ENCODE measurements around the gene TRAFD1.
A peak's percentile ranks its signal among the peaks of the same experiment; 100 is the strongest.
"Not testable (repeated sequence)": the region's sequence is repeated elsewhere in the genome, so short reads cannot be mapped to it uniquely, and the experiment has no call there.

The TRAFD1 gene

GRCh38 chr12:112125250-112125999 is at the start of gene TRAFD1:
TRAFD1 (plus strand) TSS chr12:112125560; CDS start chr12:112130523, 4,963 bp downstream.
- H3K4me3 Mint-ChIP-seq = peak within 1 kb of the TSS; percentile 85
- no peaks in the 10 kb centered on the region for H3K9me3 Mint-ChIP-seq
- DNase-seq (ENCODE audit: low spot score) = peak; percentile 99
- peaks cover 40% of the 10 kb centered on the region for H3K4me1 Mint-ChIP-seq (ENCODE audit: low read depth)
- H3K36me3 Mint-ChIP-seq (ENCODE audit: low read depth) = peaks cover 10% of the 10 kb centered on the region
- peak within 1 kb of the TSS; percentile 88 for H3K27ac Mint-ChIP-seq
- H3K27me3 Mint-ChIP-seq (ENCODE audit: low read depth) = peaks cover 6% of the 10 kb centered on the region

DNA sequence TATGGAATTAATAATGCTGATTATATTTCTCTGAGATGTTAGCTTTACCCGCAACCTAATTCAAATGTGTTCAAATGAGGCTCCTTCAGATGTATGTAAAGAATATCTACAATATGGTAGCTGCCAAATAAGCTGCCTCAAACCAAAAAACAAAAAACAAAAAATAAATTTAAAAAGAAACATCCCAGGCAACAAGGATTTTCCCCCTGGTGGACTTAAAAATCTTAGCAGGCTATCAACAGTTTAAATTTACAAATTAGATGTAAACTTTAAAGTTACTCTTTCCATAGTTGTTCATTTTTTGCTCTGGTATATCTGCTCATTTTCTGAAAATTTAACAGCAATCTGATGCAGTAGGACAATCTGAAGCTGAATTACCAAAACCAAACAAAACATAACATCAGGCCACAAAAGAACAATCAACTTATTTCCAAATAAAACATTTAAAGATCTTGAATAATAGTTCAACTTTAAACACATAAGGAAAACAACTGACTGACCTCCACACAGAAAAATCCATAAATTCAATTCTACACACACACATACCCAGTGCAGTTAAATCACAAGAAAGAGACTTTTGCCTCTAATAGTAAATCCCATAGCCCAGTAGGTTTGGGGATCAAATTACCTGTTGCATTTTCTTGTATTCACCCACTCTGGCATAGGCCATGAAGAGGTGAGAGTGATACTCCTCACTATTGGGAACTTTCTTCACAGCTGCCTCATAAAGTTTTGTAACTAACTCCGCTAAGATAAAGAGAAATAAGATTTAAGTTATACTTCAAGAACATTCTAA is 38.1 kb upstream of the TRAFD1 start:
- no peaks in the 10 kb centered on the region for H3K9me3 Mint-ChIP-seq
- H3K36me3 Mint-ChIP-seq (ENCODE audit: low read depth) = peaks cover 54% of the 10 kb centered on the region
- H3K4me1 Mint-ChIP-seq (ENCODE audit: low read depth) = peaks cover 20% of the 10 kb centered on the region
- no peak for DNase-seq (ENCODE audit: low spot score)
- H3K27me3 Mint-ChIP-seq (ENCODE audit: low read depth) = no peaks in the 10 kb centered on the region
- peak overlapping the region; percentile 12 for H3K27ac Mint-ChIP-seq
- no peak overlapping the region for H3K4me3 Mint-ChIP-seq

DNA sequence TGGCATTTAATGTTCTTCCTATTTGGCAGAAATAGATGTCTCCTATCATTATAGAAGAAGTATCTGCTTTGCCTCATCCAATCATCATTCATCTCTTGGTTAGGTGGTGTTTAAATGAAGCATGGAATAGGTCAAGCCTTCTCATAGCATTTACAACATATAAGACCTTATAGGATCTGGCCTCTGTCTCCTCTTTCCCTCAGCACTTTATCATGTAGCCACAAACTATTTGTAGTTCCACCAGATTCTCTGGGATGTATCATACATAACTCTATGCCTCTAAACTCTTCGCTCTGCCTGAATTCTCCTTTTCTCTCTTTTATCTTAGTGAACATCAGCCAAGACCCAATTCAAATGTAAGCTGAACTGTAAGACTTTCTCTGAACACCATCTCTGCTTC is 37.5 kb upstream of the TRAFD1 start:
- Mint-ChIP-seq H3K36me3 (ENCODE audit: low read depth) (peaks cover 51% of the 10 kb centered on the region), H3K4me3 (no peak overlapping the region), H3K9me3 (no peaks in the 10 kb centered on the region), H3K4me1 (ENCODE audit: low read depth) (peaks cover 18% of the 10 kb centered on the region), H3K27me3 (ENCODE audit: low read depth) (no peaks in the 10 kb centered on the region), H3K27ac (peak overlapping the region; percentile 55)
- DNase-seq (ENCODE audit: low spot score) = no peak

GRCh38 chr12:112091563-112091962 is 33.8 kb upstream of the TRAFD1 start:
- H3K9me3 Mint-ChIP-seq = no peaks in the 10 kb centered on the region
- H3K36me3 Mint-ChIP-seq (ENCODE audit: low read depth) = peaks cover 41% of the 10 kb centered on the region
- no peak overlapping the region for H3K4me3 Mint-ChIP-seq
- no peak overlapping the region for H3K27ac Mint-ChIP-seq
- H3K4me1 Mint-ChIP-seq (ENCODE audit: low read depth) = peaks cover 21% of the 10 kb centered on the region
- DNase-seq (ENCODE audit: low spot score) = no peak
- H3K27me3 Mint-ChIP-seq (ENCODE audit: low read depth) = no peaks in the 10 kb centered on the region

DNA sequence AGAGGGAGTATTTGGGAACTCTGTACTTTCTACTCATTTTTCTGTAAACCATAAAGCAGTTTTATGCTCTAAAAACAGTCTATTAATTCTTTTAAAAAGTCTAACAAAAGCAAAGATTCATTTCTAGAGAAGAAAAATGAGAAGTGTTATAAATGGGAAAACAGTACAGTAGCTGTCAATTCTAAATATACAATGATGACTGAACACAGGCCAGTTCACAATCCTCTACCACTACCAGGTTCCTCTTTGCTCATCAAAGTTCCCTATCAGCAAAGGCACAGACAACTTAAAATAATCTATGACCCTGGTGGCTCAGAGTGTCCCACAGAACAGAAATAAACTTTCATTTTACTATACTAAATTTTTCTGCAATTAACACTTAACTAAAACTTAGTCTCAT is 29.3 kb upstream of the TRAFD1 start:
- Mint-ChIP-seq H3K36me3 (ENCODE audit: low read depth) (peaks cover 42% of the 10 kb centered on the region), H3K27ac (peak overlapping the region; percentile 22), H3K4me1 (ENCODE audit: low read depth) (peaks cover 25% of the 10 kb centered on the region), H3K9me3 (no peaks in the 10 kb centered on the region), H3K27me3 (ENCODE audit: low read depth) (no peaks in the 10 kb centered on the region), H3K4me3 (peak overlapping the region; percentile 29)
- no peak for DNase-seq (ENCODE audit: low spot score)

- peaks cover 37% of the 10 kb centered on the region for H3K36me3 Mint-ChIP-seq (ENCODE audit: low read depth)
- H3K4me1 Mint-ChIP-seq (ENCODE audit: low read depth) = peaks cover 27% of the 10 kb centered on the region
- peak; percentile 30 for DNase-seq (ENCODE audit: low spot score)
- peak overlapping the region; percentile 29 for H3K4me3 Mint-ChIP-seq
- H3K9me3 Mint-ChIP-seq = no peaks in the 10 kb centered on the region
- no peaks in the 10 kb centered on the region for H3K27me3 Mint-ChIP-seq (ENCODE audit: low read depth)
- peak overlapping the region; percentile 70 for H3K27ac Mint-ChIP-seq
Observed at GRCh38 chr12:112096667-112097066, 28.7 kb upstream of the TRAFD1 start.

DNA sequence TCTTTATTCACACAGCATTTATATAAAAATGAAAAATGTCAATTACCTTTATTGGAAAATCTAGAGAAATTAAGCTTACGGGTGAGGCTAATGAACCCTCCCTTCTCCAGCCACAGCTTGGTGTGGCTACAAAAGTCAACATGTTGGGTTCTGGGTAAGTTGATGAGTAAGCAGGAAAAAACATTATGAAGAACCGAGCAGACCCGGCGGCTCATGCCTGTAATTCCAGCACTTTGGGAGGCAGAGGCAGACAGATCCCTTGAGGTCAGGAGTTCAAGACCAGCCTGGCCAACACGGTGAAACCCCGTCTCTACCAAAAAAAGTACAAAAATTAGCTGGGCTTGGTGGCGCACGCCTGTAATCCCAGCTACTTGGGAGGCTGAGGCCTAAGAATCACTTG is 27.7 kb upstream of the TRAFD1 start:
- DNase-seq (ENCODE audit: low spot score) = no peak
- Mint-ChIP-seq H3K27me3 (ENCODE audit: low read depth) (no peaks in the 10 kb centered on the region), H3K4me1 (ENCODE audit: low read depth) (peaks cover 31% of the 10 kb centered on the region), H3K27ac (no peak overlapping the region), H3K9me3 (no peaks in the 10 kb centered on the region), H3K36me3 (ENCODE audit: low read depth) (peaks cover 38% of the 10 kb centered on the region), H3K4me3 (no peak overlapping the region)

GRCh38 chr12:112100500-112100899 is 24.9 kb upstream of the TRAFD1 start:
- H3K27ac Mint-ChIP-seq; H3K27me3 Mint-ChIP-seq (ENCODE audit: low read depth); H3K9me3 Mint-ChIP-seq; H3K4me3 Mint-ChIP-seq; DNase-seq (ENCODE audit: low spot score): not testable (repeated sequence)
- peaks cover 38% of the 10 kb centered on the region for H3K36me3 Mint-ChIP-seq (ENCODE audit: low read depth)
- peaks cover 42% of the 10 kb centered on the region for H3K4me1 Mint-ChIP-seq (ENCODE audit: low read depth)

- H3K4me3 Mint-ChIP-seq = no peak overlapping the region
- H3K9me3 Mint-ChIP-seq = no peaks in the 10 kb centered on the region
- no peak overlapping the region for H3K27ac Mint-ChIP-seq
- no peak for DNase-seq (ENCODE audit: low spot score)
- H3K36me3 Mint-ChIP-seq (ENCODE audit: low read depth) = peaks cover 37% of the 10 kb centered on the region
- H3K27me3 Mint-ChIP-seq (ENCODE audit: low read depth) = no peaks in the 10 kb centered on the region
- peaks cover 40% of the 10 kb centered on the region for H3K4me1 Mint-ChIP-seq (ENCODE audit: low read depth)
Observed at GRCh38 chr12:112102127-112102526, 23.2 kb upstream of the TRAFD1 start.

DNA sequence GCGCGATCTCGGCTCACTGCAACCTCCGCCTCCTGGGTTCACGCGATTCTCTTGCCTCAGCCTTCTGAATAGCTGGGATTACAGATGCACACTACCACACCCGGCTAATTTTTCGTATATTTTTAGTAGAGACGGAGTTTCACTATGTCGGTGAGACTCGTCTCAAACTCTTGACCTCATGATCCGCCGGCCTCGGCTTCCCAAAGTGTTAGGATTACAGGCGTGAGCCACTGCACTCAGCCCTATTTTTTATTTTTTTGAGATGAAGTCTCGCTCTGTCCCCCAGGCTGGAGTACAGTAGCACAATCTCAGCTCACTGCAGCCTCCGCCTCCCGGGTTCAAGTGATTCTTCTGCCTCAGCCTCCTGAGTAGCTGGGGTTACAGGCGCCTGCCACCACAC is 22.6 kb upstream of the TRAFD1 start:
- DNase-seq (ENCODE audit: low spot score); H3K4me3 Mint-ChIP-seq; H3K27ac Mint-ChIP-seq; H3K27me3 Mint-ChIP-seq (ENCODE audit: low read depth); H3K9me3 Mint-ChIP-seq: not testable (repeated sequence)
- H3K36me3 Mint-ChIP-seq (ENCODE audit: low read depth) = peaks cover 36% of the 10 kb centered on the region
- peaks cover 44% of the 10 kb centered on the region for H3K4me1 Mint-ChIP-seq (ENCODE audit: low read depth)

GRCh38 chr12:112103758-112104503 is 21.4 kb upstream of the TRAFD1 start:
- Mint-ChIP-seq H3K9me3 (no peaks in the 10 kb centered on the region), H3K4me3 (no peak overlapping the region), H3K36me3 (ENCODE audit: low read depth) (peaks cover 32% of the 10 kb centered on the region), H3K27me3 (ENCODE audit: low read depth) (no peaks in the 10 kb centered on the region), H3K27ac (no peak overlapping the region), H3K4me1 (ENCODE audit: low read depth) (peaks cover 45% of the 10 kb centered on the region)
- DNase-seq (ENCODE audit: low spot score) = no peak

DNA sequence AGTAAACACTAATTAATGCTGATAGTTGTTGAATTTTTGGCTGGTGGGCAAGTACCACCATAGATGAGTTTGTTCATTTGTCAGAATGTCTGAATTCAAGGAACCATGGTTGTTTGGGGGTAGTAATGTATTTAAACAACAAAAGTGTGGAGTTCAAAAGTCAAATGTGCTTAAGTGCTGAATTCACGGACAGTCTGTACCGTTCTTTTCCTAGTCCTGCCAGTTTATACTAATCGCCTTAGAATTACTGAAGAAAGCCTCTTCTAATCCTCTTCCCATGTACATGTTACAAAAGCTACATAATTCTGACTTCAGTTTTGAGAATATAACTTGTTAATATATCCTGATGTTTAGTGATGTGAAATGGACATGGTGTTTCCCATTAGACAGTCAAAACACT is 19.5 kb upstream of the TRAFD1 start:
- no peak for DNase-seq (ENCODE audit: low spot score)
- Mint-ChIP-seq H3K27ac (peak overlapping the region; percentile 24), H3K27me3 (ENCODE audit: low read depth) (no peaks in the 10 kb centered on the region), H3K4me1 (ENCODE audit: low read depth) (peaks cover 44% of the 10 kb centered on the region), H3K9me3 (no peaks in the 10 kb centered on the region), H3K4me3 (peak overlapping the region; percentile 7), H3K36me3 (ENCODE audit: low read depth) (peaks cover 19% of the 10 kb centered on the region)

DNA sequence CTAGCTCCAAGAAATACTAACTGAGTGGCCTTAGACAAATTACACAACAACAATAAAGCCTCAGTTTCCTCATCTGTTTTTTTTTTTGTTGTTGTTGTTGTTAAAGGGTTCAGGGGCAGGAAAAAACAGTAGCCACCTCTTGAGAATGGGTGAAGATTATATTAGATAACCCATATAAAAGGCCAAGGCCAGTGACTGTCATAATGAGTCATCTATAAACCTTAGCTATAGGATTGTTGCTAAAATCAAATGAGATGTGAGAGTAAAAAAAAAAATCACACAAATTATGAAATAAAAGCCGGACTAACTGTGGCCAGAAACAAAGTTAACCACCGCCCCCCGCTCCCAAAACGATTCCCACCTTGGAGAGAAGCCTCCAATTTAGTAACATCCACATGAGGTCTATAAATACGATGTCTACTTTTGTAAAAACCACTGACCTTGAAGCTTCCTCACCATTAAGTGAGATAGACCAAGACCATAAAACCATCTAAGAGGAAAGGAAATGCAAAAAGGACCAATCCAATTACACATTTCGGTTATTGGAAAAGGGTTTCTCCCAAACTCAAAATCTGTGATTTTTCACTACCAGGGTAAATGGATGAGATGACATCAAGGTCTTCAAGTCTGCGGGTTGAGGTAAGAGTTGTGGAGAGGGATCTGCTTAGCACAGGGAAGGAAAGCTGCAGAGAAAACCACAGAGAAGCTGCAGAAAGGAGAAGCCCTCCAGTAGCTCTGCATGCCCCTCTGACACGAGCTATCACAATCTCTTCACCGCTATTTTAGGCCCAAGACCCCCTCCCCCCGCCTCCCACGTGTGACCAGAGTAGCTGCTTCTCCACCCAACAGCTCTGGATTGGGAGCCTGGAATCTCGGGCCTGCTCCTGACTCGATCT is 17.8 kb upstream of the TRAFD1 start:
- H3K9me3 Mint-ChIP-seq = no peaks in the 10 kb centered on the region
- no peaks in the 10 kb centered on the region for H3K27me3 Mint-ChIP-seq (ENCODE audit: low read depth)
- peaks cover 12% of the 10 kb centered on the region for H3K36me3 Mint-ChIP-seq (ENCODE audit: low read depth)
- H3K27ac Mint-ChIP-seq = peak overlapping the region; percentile 84
- H3K4me1 Mint-ChIP-seq (ENCODE audit: low read depth) = peaks cover 37% of the 10 kb centered on the region
- H3K4me3 Mint-ChIP-seq = peak overlapping the region; percentile 97
- DNase-seq (ENCODE audit: low spot score) = no peak
